Prostate gland (tissue), 2 donors: Measurements from ENCODE around the gene LOXL4. TPM values are rescaled to one million over a fixed set of nuclear protein-coding genes. Genes with fewer than 3 reads are reported as not detected.

Experiments used
- DNase-seq: peaks from one replicate; pipeline ENCODE4 v3.0.0-alpha.2; 2019; ENCODE audit warnings: low spot score
- H3K27ac ChIP-seq, 2 donors: fragments of 200-600 bp; sonication (generic); 2 replicates each; pipeline ENCODE4 v1.5.1; 2017 to 2019
- H3K27me3 ChIP-seq: fragments of 200-600 bp; sonication (generic); replicated peaks from 2 replicates; pipeline ENCODE4 v1.5.1; 2019; ENCODE audit not compliant: insufficient read depth
- H3K36me3 ChIP-seq, 2 donors: fragments of 200-600 bp; sonication (generic); 1 replicate in 1 of 2; 2 replicates in 1 of 2; pipeline versions ENCODE4 v1.5.1 to v1.8.1; 2017 to 2019
- H3K4me1 ChIP-seq: fragments of 200-600 bp; sonication (generic); replicated peaks from 2 replicates; pipeline ENCODE4 v1.5.1; 2019
- H3K4me3 ChIP-seq, 2 donors: fragments of 200-600 bp; sonication (generic); 2 replicates each; pipeline ENCODE4 v1.5.1; 2017 to 2019
- H3K9me3 ChIP-seq: fragments of 200-600 bp; sonication (generic); 2 replicates; pipeline ENCODE4 v1.5.1; 2017
- POLR2A ChIP-seq: fragments of 450-650 bp; IDR thresholded peaks from one replicate; pipeline ENCODE4 v1.6.1; 2016; ENCODE audit warnings: antibody characterized with exemption, mild to moderate bottlenecking
- POLR2AphosphoS5 ChIP-seq: sonication (generic); formaldehyde crosslinking; IDR thresholded peaks from one replicate; pipeline ENCODE4 v1.6.1; 2017; ENCODE audit warnings: antibody characterized with exemption
- whole genome bisulfite sequencing: methylation state at CpG from one replicate; pipeline ENCODE4 v1.1.5; 2018; 5-methylcytosine and 5-hydroxymethylcytosine counted together
- intact Hi-C: fragments of 100-400 bp; cut with DNase I; formaldehyde crosslinking; loops from one replicate; pipeline ENCODE4 v1.14.2; 2022
- total RNA-seq, 2 donors: library from RNA; depleted of rRNA; stranded (reverse); fragments of >200 nt; gene quantifications; one replicate each; pipeline ENCODE4 v1.1.0, GENCODE V29; 2016
- TF ChIP-seq, protein P1 (sequence below), 4 experiments: fragments of 200-600 bp in 2 of 4; fragments of 450-650 bp in 2 of 4; sonication (generic) in 2 of 4; IDR thresholded peaks; 1 replicate in 3 of 4; 2 replicates in 1 of 4; pipeline ENCODE4 v1.5.1; 2016 to 2019; ENCODE audit warnings: antibody characterized with exemption in 4 of 4, mild to moderate bottlenecking in 2 of 4, moderate library complexity in 2 of 4

LOXL4 gene
- total RNA-seq, 2 donors from 2014 or later: 7.4 to 26.8 TPM

DNA sequence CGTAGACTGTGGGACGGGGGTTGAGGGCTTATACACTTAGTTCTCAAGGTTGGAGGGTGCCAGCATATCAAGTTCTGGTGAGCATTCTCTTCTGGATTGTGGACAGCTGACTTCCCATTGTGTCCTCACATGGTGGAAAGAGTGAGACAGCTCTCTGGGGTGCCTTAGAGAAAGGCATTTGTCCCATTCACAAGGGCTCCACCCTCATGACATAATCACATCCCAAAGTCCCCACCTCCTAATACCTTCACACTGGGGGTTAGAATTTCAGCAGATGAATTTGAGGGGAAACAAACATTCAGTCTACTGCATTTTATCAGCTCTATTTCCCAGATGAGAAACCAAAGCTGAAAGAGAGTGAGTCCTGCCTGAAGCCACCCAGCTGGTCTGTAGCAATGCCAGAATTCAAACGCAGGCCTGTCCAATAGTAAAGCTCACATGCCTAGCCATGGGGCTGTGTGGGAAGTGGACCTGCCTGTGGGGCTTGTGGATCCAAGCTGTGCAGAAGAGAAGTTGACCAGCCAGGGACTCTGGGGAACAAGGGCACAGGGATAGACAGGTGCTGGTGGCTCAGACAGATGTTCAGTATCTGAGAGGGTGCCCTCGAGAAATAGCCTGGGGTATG lies 34.9 kb upstream of the LOXL4 start:
- intact Hi-C loops: no loop called here
- no peak for DNase-seq
- no peak overlapping the region for H3K4me3 ChIP-seq
- no peak for TF ChIP-seq POLR2A
- TF ChIP-seq, protein P1, sequence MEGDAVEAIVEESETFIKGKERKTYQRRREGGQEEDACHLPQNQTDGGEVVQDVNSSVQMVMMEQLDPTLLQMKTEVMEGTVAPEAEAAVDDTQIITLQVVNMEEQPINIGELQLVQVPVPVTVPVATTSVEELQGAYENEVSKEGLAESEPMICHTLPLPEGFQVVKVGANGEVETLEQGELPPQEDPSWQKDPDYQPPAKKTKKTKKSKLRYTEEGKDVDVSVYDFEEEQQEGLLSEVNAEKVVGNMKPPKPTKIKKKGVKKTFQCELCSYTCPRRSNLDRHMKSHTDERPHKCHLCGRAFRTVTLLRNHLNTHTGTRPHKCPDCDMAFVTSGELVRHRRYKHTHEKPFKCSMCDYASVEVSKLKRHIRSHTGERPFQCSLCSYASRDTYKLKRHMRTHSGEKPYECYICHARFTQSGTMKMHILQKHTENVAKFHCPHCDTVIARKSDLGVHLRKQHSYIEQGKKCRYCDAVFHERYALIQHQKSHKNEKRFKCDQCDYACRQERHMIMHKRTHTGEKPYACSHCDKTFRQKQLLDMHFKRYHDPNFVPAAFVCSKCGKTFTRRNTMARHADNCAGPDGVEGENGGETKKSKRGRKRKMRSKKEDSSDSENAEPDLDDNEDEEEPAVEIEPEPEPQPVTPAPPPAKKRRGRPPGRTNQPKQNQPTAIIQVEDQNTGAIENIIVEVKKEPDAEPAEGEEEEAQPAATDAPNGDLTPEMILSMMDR (IDR thresholded peaks at IDR 0.05): no peak
- TF ChIP-seq POLR2AphosphoS5: no peak
- no peaks in the 10 kb centered on the region for H3K36me3 ChIP-seq
- H3K9me3 ChIP-seq: no peaks in the 10 kb centered on the region
- WGBS: 67% methylated on average over 4 of the region's 4 CpGs
- H3K27ac ChIP-seq: no peak overlapping the region
- H3K4me1 ChIP-seq: no peaks in the 10 kb centered on the region
- H3K27me3 ChIP-seq: no peaks in the 10 kb centered on the region

DNA sequence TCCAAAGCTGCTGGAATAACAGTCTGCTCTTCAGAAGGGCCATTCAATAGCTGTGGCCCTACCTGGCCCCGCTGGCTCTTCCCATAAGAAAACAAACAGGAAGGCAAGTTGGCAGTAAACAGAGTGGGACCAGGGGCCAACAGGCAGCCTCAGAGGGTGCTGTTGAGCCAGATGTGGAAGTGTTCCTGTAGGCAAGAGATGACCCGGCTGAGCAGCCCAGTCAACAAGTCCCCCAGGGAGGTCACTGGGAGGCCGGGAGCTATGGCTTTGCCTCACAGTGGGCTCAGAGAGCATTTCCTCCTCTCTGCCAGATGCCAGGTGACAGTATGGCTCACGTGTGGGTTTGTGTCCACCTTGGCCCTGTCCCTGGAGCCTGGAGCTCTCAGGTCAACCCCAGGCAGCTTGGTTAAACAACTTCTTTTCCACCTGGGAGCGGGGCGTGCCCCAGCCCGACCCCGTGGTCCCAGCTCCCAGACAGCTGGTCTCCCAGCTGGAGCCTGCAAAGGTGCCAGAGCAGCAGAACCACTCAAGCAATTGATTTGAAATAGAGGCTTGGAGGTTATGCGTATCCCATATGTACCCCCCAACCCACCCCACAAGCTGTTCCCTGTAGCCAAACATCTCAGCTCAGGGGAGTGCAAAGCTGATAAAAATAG lies 33.8 kb upstream of the LOXL4 start:
- Histone ChIP-seq H3K9me3 (no peaks in the 10 kb centered on the region), H3K4me3 (no peak overlapping the region), H3K4me1 (no peaks in the 10 kb centered on the region), H3K27me3 (no peaks in the 10 kb centered on the region), H3K27ac (no peak overlapping the region), H3K36me3 (no peaks in the 10 kb centered on the region)
- intact Hi-C loops: no loop called here
- DNase-seq: no peak
- no peak for TF ChIP-seq POLR2A
- no peak for TF ChIP-seq POLR2AphosphoS5
- TF ChIP-seq, protein P1 (IDR thresholded peaks at IDR 0.05): no peak
- WGBS: 70% methylated on average over 9 of the region's 9 CpGs

DNA sequence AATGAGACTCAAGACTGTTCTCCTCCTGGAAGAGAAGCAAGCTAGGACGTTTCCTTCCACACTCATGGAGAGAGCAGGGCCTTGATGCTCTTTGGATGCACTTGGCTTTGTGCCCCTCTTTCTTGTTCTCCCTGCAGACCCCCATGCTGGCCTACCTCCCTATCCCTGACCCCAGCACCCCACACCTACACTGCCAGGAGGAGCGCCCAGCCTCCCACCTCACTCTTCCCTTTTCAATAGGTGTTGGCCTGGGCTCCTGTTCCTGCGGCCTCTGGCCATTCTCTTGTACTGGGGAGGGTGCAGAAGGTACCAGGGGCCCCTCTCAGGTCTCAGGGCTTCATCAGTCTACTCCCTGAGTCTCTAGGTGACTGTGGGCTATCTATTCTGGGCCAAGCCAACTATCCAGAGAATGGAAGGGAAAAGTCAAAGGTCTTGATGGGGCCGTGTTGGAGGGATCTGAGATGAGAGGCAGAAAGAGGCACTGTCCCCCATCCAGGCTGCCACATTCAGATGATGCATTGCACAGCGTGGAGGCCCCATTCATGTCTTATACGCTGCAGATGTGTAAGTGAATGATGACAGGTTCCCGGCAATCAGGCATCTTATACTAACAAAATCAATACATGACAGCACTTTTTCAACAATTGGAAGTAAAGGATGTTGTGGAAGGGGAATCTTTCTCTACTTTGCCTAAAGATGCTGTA lies 32.7 kb upstream of the LOXL4 start:
- Histone ChIP-seq H3K27ac (no peak overlapping the region), H3K4me3 (no peak overlapping the region), H3K27me3 (no peaks in the 10 kb centered on the region), H3K9me3 (no peaks in the 10 kb centered on the region), H3K4me1 (no peaks in the 10 kb centered on the region), H3K36me3 (no peaks in the 10 kb centered on the region)
- intact Hi-C loops: no loop called here
- TF ChIP-seq POLR2AphosphoS5 (no peak), POLR2A (no peak)
- TF ChIP-seq, protein P1 (IDR thresholded peaks at IDR 0.05): no peak
- 93% methylated on average over 7 of the region's 7 CpGs for WGBS
- no peak for DNase-seq

GRCh38 chr10:98299341-98299740 lies 31.3 kb upstream of the LOXL4 start:
- WGBS: 61% methylated on average over 9 of the region's 9 CpGs
- Histone ChIP-seq H3K9me3 (no peaks in the 10 kb centered on the region), H3K4me1 (no peaks in the 10 kb centered on the region), H3K27ac (no peak overlapping the region), H3K4me3 (no peak overlapping the region), H3K36me3 (no peaks in the 10 kb centered on the region), H3K27me3 (no peaks in the 10 kb centered on the region)
- TF ChIP-seq POLR2AphosphoS5 (no peak), POLR2A (no peak)
- TF ChIP-seq, protein P1 (IDR thresholded peaks at IDR 0.05): no peak
- intact Hi-C loops: no loop called here
- DNase-seq: no peak
